HepG2 (cell line): ENCODE measurements around the gene GUCY1A1.

ENCODE experiments used
- E2F1 ChIP-seq: sonication (generic); formaldehyde crosslinking; IDR thresholded peaks from 2 replicates; pipeline ENCODE4 v1.5.0; 2020; ENCODE audit warnings: missing genetic modification reagents
- EHMT2 ChIP-seq: fragments of 200-600 bp; sonication (generic); IDR thresholded peaks from 2 replicates; pipeline ENCODE4 v1.7.0; 2017; ENCODE audit warnings: antibody characterized with exemption, low read depth, low read length, borderline replicate concordance
- ERF ChIP-seq: IDR thresholded peaks from 2 replicates; pipeline ENCODE4 v1.6.1; 2018; ENCODE audit warnings: missing biosample characterization, missing genetic modification reagents
- NFE2 ChIP-seq: sonication (generic); formaldehyde crosslinking; IDR thresholded peaks from 2 replicates; pipeline ENCODE4 v1.4.0; 2020; ENCODE audit warnings: missing genetic modification reagents
- RAD21 ChIP-seq: fragments of 450-650 bp; formaldehyde crosslinking; IDR thresholded peaks from 2 replicates; pipeline ENCODE4 v1.5.0; 2020; ENCODE audit warnings: mild to moderate bottlenecking
- RBM22 ChIP-seq: fragments of 200-400 bp; formaldehyde crosslinking; optimal IDR thresholded peaks from 2 replicates; pipeline ENCODE3; 2017; ENCODE audit warnings: mild to moderate bottlenecking, low read length, moderate library complexity
- U2AF1 ChIP-seq: fragments of 200-400 bp; formaldehyde crosslinking; optimal IDR thresholded peaks from 2 replicates; pipeline ENCODE3; 2017; ENCODE audit warnings: mild to moderate bottlenecking, low read depth, low read length
- ZBTB40 ChIP-seq, 2 experiments: fragments of 450-650 bp in 1 of 2; sonication (generic) in 1 of 2; formaldehyde crosslinking in 1 of 2; IDR thresholded peaks; 2 replicates each; pipeline versions ENCODE4 v1.6.1 to v1.8.0; 2016 to 2022; ENCODE audit warnings: antibody characterized with exemption in 1 of 2, mild to moderate bottlenecking in 1 of 2, missing genetic modification reagents in 1 of 2
- ZNF121 ChIP-seq: sonication (generic); formaldehyde crosslinking; IDR thresholded peaks from 2 replicates; pipeline ENCODE4 v1.5.0; 2020; ENCODE audit warnings: mild to moderate bottlenecking, missing genetic modification reagents
- ZNF234 ChIP-seq: sonication (generic); formaldehyde crosslinking; conservative IDR thresholded peaks from 2 replicates; pipeline ENCODE4 v1.5.1; 2020; ENCODE audit warnings: mild to moderate bottlenecking, missing genetic modification reagents
- ZNF260 ChIP-seq: sonication (generic); formaldehyde crosslinking; IDR thresholded peaks from 2 replicates; pipeline ENCODE4 v1.4.0; 2020; ENCODE audit warnings: missing genetic modification reagents, low read depth, mild to moderate bottlenecking, borderline replicate concordance
- TF ChIP-seq, protein P1 (sequence below): sonication (generic); formaldehyde crosslinking; IDR thresholded peaks from 2 replicates; pipeline ENCODE4 v1.5.0; 2020; ENCODE audit warnings: mild to moderate bottlenecking, missing genetic modification reagents, moderate library complexity

DNA sequence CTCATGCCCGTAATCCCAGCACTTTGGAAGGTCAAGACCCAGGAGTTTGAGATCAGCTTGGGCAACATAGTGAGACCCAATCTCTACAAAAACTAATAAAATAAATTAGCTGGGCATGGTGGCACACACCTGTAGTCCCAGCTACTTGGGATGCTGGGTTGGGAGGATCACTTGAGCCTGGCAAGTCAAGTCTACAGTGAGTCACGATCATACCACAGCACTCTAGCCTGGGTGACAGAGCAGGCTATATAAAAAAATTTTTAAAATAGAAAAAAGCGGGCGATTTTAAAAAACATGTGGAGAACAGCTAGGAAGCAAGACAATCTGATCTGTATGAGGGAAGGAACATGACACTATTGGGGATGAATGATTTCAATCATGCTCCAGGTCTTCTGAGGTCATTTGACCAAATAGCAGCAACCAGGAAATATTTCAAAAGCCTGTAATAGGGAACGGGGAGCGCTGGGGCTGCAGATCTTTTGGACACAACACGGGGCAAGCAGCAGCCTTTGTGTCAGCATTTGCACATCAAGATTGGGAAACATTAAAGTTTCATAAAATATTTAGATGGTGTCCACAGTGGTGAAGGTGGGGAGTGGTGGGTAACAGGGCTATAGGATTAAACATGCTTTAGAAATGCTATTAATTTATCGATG lies 48.3 kb upstream of the GUCY1A1 start:
- TF ChIP-seq E2F1 (CRISPR knock-in tag) (no peak), RAD21 (CRISPR knock-in tag) (no peak), EHMT2 (no peak), NFE2 (no peak), ZNF260 (CRISPR knock-in tag) (no peak), U2AF1 (no peak), ZBTB40 (IDR thresholded peaks at IDR 0.05) (no peak), ZBTB40 (CRISPR knock-in tag; IDR thresholded peaks at IDR 0.05) (no peak), ZNF234 (CRISPR knock-in tag) (no peak), RBM22 (no peak), ZNF121 (CRISPR knock-in tag) (no peak), ERF (no peak)
- TF ChIP-seq, protein P1, sequence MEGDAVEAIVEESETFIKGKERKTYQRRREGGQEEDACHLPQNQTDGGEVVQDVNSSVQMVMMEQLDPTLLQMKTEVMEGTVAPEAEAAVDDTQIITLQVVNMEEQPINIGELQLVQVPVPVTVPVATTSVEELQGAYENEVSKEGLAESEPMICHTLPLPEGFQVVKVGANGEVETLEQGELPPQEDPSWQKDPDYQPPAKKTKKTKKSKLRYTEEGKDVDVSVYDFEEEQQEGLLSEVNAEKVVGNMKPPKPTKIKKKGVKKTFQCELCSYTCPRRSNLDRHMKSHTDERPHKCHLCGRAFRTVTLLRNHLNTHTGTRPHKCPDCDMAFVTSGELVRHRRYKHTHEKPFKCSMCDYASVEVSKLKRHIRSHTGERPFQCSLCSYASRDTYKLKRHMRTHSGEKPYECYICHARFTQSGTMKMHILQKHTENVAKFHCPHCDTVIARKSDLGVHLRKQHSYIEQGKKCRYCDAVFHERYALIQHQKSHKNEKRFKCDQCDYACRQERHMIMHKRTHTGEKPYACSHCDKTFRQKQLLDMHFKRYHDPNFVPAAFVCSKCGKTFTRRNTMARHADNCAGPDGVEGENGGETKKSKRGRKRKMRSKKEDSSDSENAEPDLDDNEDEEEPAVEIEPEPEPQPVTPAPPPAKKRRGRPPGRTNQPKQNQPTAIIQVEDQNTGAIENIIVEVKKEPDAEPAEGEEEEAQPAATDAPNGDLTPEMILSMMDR (CRISPR knock-in tag) = no peak
